ENCODE data around the gene KCNJ18.
"Not testable (repeated sequence)": the region's sequence is repeated elsewhere in the genome, so short reads cannot be mapped to it uniquely, and the experiment has no call there.

GRCh38 chr17:21706546-21706945 is 14.2 kb downstream of the KCNJ18 start:
- not testable (repeated sequence) for TF ChIP-seq EZH2phosphoT487 (IDR thresholded peaks at IDR 0.05; ENCODE audit: borderline replicate concordance, low read depth, low read length)
- TF ChIP-seq, protein P1, sequence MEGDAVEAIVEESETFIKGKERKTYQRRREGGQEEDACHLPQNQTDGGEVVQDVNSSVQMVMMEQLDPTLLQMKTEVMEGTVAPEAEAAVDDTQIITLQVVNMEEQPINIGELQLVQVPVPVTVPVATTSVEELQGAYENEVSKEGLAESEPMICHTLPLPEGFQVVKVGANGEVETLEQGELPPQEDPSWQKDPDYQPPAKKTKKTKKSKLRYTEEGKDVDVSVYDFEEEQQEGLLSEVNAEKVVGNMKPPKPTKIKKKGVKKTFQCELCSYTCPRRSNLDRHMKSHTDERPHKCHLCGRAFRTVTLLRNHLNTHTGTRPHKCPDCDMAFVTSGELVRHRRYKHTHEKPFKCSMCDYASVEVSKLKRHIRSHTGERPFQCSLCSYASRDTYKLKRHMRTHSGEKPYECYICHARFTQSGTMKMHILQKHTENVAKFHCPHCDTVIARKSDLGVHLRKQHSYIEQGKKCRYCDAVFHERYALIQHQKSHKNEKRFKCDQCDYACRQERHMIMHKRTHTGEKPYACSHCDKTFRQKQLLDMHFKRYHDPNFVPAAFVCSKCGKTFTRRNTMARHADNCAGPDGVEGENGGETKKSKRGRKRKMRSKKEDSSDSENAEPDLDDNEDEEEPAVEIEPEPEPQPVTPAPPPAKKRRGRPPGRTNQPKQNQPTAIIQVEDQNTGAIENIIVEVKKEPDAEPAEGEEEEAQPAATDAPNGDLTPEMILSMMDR (conservative IDR thresholded peaks at IDR 0.05; ENCODE audit: low read length): not testable (repeated sequence)

Measured in OCI-LY7 (cell line).